Fibroblast of skin of left biceps (primary cell): ENCODE measurements around the gene LCP1.

ENCODE experiments used
- DNase-seq, 2 experiments: peaks; one replicate each; pipeline ENCODE4 v3.0.0-alpha.2; 2013; ENCODE audit warnings: low read depth in 2 of 2

LCP1 gene

GRCh38 chr13:46127358-46128023 is 54.5 kb downstream of the LCP1 start:
- DNase-seq, result no peak

DNA sequence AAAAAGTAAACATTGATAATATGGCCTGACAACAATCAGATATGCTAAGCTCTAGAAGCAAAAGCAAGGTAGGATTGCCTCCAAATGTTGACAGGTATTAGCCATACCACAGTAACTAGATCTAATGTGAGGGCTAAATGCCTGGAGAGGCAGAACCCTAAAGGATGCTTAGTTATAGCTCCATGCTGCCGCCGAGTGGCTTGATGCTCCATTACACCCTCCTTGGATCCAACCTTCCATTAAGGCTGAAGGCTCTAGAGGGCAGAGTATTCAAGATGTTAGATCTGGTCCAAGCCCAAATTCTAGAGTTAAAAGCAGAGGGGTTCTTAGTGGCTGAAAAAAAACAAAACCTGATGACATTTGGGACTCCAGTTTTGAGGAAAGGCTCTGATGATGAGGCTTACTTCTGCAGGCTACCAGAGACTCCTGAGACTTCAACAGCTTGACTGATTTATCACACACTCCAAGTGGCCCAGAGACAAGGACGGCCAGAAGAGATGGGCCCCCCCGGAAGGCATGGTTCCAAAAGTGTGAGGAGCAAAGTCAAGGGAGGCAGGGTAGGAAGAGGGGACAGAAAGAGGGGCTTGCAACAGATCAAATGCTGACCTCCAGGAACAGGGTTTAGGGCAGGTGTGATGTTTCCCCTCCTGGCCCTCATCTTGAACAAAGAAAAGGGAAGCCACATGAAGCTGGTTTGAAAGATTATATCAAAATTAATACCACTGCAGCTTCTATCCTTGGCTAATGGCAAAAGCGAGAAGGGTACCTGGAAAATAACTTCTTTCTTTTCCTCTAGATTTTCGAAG is 55.2 kb downstream of the LCP1 start:
- peak; percentile 39 to 40 for DNase-seq

GRCh38 chr13:46126056-46126455 is 55.9 kb downstream of the LCP1 start:
- no peak for DNase-seq

- DNase-seq, result no peak
Measured at GRCh38 chr13:46124967-46125933, 56.7 kb downstream of the LCP1 start.

DNA sequence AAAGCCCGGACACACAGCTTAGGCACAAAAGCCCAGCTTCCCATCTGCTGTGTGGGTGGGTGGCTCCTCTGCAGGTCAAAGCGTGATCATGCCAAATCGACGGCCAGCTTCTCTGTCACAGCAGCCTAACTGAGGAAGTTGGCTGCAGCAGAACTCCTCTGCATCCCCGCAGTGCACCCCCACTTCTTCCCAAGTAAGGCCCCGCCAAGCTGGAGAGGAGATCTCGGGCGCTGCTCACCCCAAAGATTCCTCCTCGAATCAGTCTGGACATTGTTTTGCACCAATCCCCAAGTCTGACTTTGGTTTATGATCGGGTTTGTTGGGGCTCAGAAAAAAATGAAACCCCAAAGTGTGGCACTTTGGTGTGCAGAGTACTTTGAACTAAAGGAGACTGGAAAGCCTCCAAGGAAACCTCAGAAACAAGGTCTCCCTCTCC is 57.4 kb downstream of the LCP1 start:
- DNase-seq, result no peak

DNA sequence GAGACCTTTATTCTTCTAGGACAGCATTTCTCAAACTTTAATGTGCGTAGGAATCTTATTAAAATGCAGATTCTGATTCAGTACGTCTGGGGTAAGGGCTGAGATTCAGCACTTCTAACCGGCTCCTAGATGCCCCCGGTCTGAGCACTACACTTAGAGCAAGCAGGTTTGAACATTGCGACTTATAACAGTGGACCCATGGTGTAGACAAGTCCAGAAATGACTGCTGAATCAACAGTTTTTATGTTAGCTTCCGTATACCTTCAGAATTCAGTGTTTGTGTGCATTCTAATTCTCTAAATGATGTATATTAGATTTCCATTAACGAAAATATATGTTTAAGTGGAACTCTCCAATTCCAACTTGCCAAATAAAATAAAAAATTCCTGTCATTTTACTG is 59.7 kb downstream of the LCP1 start:
- no peak for DNase-seq

GRCh38 chr13:46121597-46122163 is 60.3 kb downstream of the LCP1 start:
- DNase-seq, result no peak

DNA sequence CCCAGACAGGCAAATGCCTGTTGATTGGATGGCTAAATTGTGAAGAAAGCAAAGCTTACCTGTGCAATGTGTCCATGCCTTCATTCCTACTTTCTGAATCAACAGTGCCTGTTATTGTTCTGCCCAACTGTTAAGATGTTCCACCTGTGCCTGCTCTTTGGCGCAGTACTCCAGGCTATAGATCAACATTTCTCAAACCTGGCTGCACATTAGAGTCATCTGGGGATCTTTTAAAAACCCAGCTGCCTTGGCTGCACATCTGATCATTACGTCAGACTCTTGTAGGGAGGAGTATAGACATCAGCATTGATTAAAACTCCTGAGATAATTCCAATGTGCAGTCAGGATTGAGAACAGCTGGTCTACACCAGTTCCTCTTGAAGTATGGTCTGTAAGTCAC is 60.9 kb downstream of the LCP1 start:
- no peak for DNase-seq

- peak in 1 of 2 experiments; percentile 13 for DNase-seq
Measured at GRCh38 chr13:46119883-46120614, 61.9 kb downstream of the LCP1 start.

DNA sequence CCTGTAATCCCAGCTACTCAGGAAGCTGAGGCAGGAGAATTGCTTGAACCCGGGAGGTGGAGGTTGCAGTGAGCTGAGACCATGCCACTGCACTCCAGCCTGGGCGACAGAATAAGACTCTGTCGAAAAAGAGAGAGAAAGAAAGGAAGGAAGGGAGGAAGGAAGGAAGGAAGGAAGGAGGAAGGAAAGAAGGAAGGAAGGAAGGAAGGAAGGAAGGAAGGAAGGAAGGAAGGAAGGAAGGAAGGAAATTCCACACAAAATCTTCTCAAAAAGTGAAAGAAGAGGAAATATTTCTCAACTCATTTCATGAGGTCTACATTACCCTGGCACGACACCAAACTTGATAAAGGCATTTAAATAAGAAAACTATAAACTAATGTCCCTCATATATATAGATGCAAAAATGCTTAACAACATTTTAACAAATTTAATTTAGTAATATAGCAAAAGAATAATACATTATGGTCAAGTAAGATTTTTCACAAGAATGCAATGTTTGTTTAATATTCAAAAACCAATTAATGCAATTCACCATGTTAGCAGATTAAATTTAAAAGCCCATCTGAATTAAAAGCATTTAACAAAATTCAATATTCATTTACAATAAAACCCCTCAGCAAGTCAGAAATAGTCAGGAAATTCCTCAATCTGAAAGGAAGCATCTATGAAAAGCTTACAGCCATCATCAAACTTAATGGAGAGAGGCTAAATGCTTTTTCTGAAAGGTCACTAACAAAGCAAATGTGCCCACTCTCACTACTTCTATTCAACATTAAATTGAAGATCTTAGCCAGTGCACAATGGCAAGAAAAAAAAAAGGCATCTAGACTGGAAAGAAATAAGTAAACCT is 65.1 kb downstream of the LCP1 start:
- DNase-seq, result no peak

- DNase-seq, result no peak
Measured at GRCh38 chr13:46114613-46115012, 67.4 kb downstream of the LCP1 start.

DNA sequence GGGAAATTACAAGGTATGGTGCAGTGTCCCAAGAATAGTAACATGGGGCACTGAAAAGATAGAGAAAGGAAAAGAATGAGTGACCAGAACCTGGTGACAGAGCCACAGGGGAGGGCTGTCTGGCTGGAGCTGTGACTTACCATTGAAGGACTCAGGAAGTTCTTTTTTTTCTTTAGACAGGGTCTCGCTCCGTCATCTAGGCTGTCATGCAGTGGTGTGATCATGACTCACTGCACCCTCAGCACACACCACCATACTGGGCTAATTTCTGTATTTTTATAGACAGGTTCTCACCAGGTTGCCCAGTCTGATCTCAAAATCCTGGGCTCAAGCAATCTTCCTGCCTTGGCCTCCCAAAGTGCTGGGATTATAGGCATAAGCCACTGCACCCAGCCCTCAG is 68.4 kb downstream of the LCP1 start:
- no peak for DNase-seq

- DNase-seq, result no peak
Measured at GRCh38 chr13:46111151-46111550, 70.8 kb downstream of the LCP1 start.

- no peak for DNase-seq
Measured at GRCh38 chr13:46109451-46109850, 72.5 kb downstream of the LCP1 start.

GRCh38 chr13:46106839-46107371 is 75.1 kb downstream of the LCP1 start:
- no peak for DNase-seq

GRCh38 chr13:46104868-46105267 is 77.1 kb downstream of the LCP1 start, which contains the start of gene CPB2:
Gene CPB2 (minus strand): TSS chr13:46105033. CDS start chr13:46105009, 24 bp downstream.
- no peak for DNase-seq

GRCh38 chr13:46103037-46103436 is 78.9 kb downstream of the LCP1 start:
- no peak for DNase-seq

GRCh38 chr13:46102255-46102605 is 79.7 kb downstream of the LCP1 start:
- no peak for DNase-seq

- no peak for DNase-seq
Measured at GRCh38 chr13:46101484-46102254, 80.3 kb downstream of the LCP1 start.
